GM12878 (cell line): Measurements from ENCODE around the gene PHLDB3. TPM values are rescaled to one million over a fixed set of nuclear protein-coding genes. Genes with fewer than 3 reads are reported as not detected.

Source experiments
- BRCA1 ChIP-seq: IDR thresholded peaks from 2 replicates; pipeline ENCODE4 v1.6.1; 2011; ENCODE audit warnings: low read depth, low read length, improper control_type of control experiment
- CBFB ChIP-seq: IDR thresholded peaks from 2 replicates; pipeline ENCODE4 v1.6.1; 2016; ENCODE audit warnings: antibody characterized with exemption, low read depth
- CBX3 ChIP-seq: fragments of 200-600 bp; sonication (generic); IDR thresholded peaks from 2 replicates; pipeline ENCODE4 v1.6.1; 2016; ENCODE audit warnings: low read depth, borderline replicate concordance
- CREB1 ChIP-seq: IDR thresholded peaks from 2 replicates; pipeline ENCODE4 v1.6.1; 2012; ENCODE audit warnings: low read depth, mild to moderate bottlenecking, inconsistent platforms
- EGR1 ChIP-seq, 2 experiments: IDR thresholded peaks; 1 replicate in 1 of 2; 2 replicates in 1 of 2; pipeline ENCODE4 v1.6.1; 2011 to 2012; ENCODE audit warnings: low read depth in 2 of 2, low read length in 2 of 2, borderline replicate concordance in 1 of 2, mild to moderate bottlenecking in 1 of 2, moderate library complexity in 1 of 2
- ESRRA ChIP-seq: IDR thresholded peaks from 2 replicates; pipeline ENCODE4 v1.6.1; 2012; ENCODE audit warnings: mild to moderate bottlenecking, low read length, improper control_type of control experiment
- ETV6 ChIP-seq, 2 experiments: fragments of 450-650 bp in 1 of 2; IDR thresholded peaks in 1 of 2; conservative IDR thresholded peaks in 1 of 2; 2 replicates each; pipeline ENCODE4 v1.6.1; 2014; ENCODE audit warnings: antibody characterized with exemption in 1 of 2, borderline replicate concordance in 1 of 2, low read depth in 1 of 2, mild to moderate bottlenecking in 1 of 2, moderate library complexity in 1 of 2
- EZH2 ChIP-seq: IDR thresholded peaks from 2 replicates; pipeline ENCODE4 v1.6.1; 2012; ENCODE audit warnings: low read depth, mild to moderate bottlenecking, control low read depth, inconsistent platforms, low read length, borderline replicate concordance; ENCODE audit not compliant: control insufficient read depth
- MEF2A ChIP-seq: IDR thresholded peaks from 2 replicates; pipeline ENCODE4 v1.6.1; 2011; ENCODE audit warnings: low read depth, mild to moderate bottlenecking, low read length, moderate library complexity; ENCODE audit not compliant: insufficient read depth
- MEF2B ChIP-seq: fragments of 450-650 bp; IDR thresholded peaks from 2 replicates; pipeline ENCODE4 v1.6.1; 2018; ENCODE audit warnings: mild to moderate bottlenecking, moderate library complexity; ENCODE audit not compliant: partially characterized antibody, poor library complexity, severe bottlenecking
- MTA3 ChIP-seq: IDR thresholded peaks from 2 replicates; pipeline ENCODE4 v1.6.1; 2012; ENCODE audit warnings: low read length, inconsistent platforms, borderline replicate concordance
- NR2C1 ChIP-seq: fragments of 450-650 bp; IDR thresholded peaks from 2 replicates; pipeline ENCODE4 v1.6.1; 2017; ENCODE audit warnings: antibody characterized with exemption, mild to moderate bottlenecking, moderate library complexity
- NRF1 ChIP-seq: conservative IDR thresholded peaks from 2 replicates; pipeline ENCODE4 v1.6.1; 2011; ENCODE audit warnings: mild to moderate bottlenecking, low read depth, low read length, improper control_type of control experiment
- PML ChIP-seq: IDR thresholded peaks from 2 replicates; pipeline ENCODE4 v1.6.1; 2012; ENCODE audit warnings: low read length, inconsistent platforms
- RAD21 ChIP-seq: IDR thresholded peaks from 2 replicates; pipeline ENCODE4 v1.6.1; 2011; ENCODE audit warnings: mild to moderate bottlenecking, low read depth, low read length, moderate library complexity; ENCODE audit not compliant: insufficient read depth
- RFX5 ChIP-seq: IDR thresholded peaks from 2 replicates; pipeline ENCODE4 v1.6.1; 2011; ENCODE audit warnings: low read depth, low read length, improper control_type of control experiment
- SIN3A ChIP-seq: IDR thresholded peaks from 2 replicates; pipeline ENCODE4 v1.6.1; 2012; ENCODE audit warnings: low read depth, low read length, improper control_type of control experiment
- SMAD5 ChIP-seq: IDR thresholded peaks from 2 replicates; pipeline ENCODE4 v1.6.1; 2016; ENCODE audit warnings: antibody characterized with exemption, low read depth
- SPI1 ChIP-seq: IDR thresholded peaks from 2 replicates; pipeline ENCODE4 v1.6.1; 2011; ENCODE audit warnings: low read depth, mild to moderate bottlenecking, low read length, moderate library complexity, borderline replicate concordance; ENCODE audit not compliant: insufficient read depth
- STAT1 ChIP-seq: fragments of 450-650 bp; conservative IDR thresholded peaks from 2 replicates; pipeline ENCODE4 v1.6.1; 2014; ENCODE audit warnings: antibody characterized with exemption, mild to moderate bottlenecking
- ZNF24 ChIP-seq: fragments of 450-650 bp; IDR thresholded peaks from 2 replicates; pipeline ENCODE4 v1.6.1; 2017; ENCODE audit warnings: antibody characterized with exemption, mild to moderate bottlenecking
- polyA plus RNA-seq, 11 experiments: library from polyadenylated mRNA; depleted of rRNA in 4 of 11; unstranded in 6 of 11; stranded (reverse) in 5 of 11; fragments of >200 nt; fragmentation: Nextera tagmentation in 4 of 11; fragmentation: Illumina TruSeq in 1 of 11; extraction: Ambion mirVana in 4 of 11; extraction: Trizol in 1 of 11; gene quantifications; 1 replicate in 1 of 11; 2 replicates in 10 of 11; pipeline versions ENCODE4 v1.2.1 to v1.2.3, GENCODE V29; 2011 to 2016; ENCODE audit warnings: inconsistent platforms in 2 of 11, missing spikeins in 2 of 11, low read depth in 1 of 11
- total RNA-seq, 4 experiments: library from RNA; depleted of rRNA in 3 of 4; stranded (reverse); fragments of >200 nt in 3 of 4; fragmentation: Illumina TruSeq in 1 of 4; extraction: Trizol in 1 of 4; gene quantifications; 2 replicates each; pipeline versions ENCODE4 v1.2.1 to v1.2.3, GENCODE V29; 2013 to 2021
- TF ChIP-seq, protein P1 (sequence below): fragments of 450-650 bp; IDR thresholded peaks from 2 replicates; pipeline ENCODE4 v1.6.1; 2016; ENCODE audit warnings: mild to moderate bottlenecking, moderate library complexity, borderline replicate concordance
- TF ChIP-seq, protein P2 (sequence below): fragments of 450-650 bp; IDR thresholded peaks from 2 replicates; pipeline ENCODE4 v1.6.1; 2017; ENCODE audit warnings: mild to moderate bottlenecking, low read depth, inconsistent platforms; ENCODE audit not compliant: poor library complexity, severe bottlenecking
- TF ChIP-seq, protein P3 (sequence below): IDR thresholded peaks from 2 replicates; pipeline ENCODE4 v1.6.1; 2012; ENCODE audit warnings: low read depth, low read length, improper control_type of control experiment

The PHLDB3 gene
- total and polyA plus RNA-seq, 10 of the 15 experiments (the other 5 are each of a cell fraction or from before 2014, with no cell fraction given): 0.13 to 13.0 (median 5.5) TPM

DNA sequence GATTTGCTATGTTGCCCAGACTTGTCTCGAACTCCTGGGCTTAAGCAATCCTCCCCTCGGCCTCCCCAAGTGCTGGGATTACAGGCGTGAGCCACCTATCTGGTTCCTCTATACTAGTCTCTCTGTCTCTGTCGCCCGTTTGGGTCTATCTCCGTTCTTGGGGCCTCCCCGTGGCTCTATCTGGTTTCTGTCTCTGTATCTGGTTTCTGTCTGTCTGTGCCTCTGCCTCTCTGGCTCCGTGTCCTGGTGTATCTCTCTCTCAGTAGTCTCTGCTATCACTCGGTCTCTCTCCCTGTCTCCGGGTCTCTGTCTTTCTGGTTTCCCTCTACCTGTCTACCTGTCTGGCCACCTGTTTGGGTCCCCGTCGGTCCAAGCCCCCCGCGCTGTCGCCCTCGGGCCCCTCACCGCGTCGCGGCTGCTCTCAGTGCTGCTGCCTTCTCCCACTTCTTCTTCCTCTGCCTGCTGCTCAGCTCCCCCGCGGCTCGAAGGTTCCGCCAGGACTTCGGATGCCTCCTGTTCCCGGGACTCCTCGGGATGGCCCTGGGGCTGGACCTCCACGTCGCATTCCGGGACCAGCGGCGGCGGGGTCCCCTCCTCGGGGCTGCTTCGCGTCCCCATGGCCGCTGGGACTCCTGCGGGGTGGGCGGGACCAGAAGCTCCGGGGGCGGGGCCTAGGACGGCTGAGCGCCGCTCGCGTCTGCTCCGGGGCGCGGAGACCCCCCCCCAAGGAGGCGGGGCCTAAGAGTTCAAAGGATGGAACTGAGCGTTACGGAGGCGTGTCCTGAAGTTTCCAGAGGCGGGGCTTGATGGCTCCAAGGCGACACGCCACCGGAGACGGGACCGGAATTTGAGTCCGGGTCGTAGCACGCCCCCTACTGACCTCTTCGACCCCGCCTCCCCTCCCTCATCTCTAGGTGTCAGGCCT, 783 bp downstream of the PHLDB3 start (continued):
- TF ChIP-seq RFX5 (no peak), EGR1 (IDR thresholded peaks at IDR 0.05; ENCODE audit: borderline replicate concordance in 1 of 2, low read depth in 2 of 2, low read length in 2 of 2) (peak in 1 of 2 experiments; percentile 47; a peak in 1 of 3 replicates), ESRRA (no peak), CREB1 (no peak), SIN3A (peak; percentile 59; the same call in 1 of the 2 replicates), MTA3 (no peak), NRF1 (no peak), SPI1 (peak; percentile 38; the same call in 1 of the 2 replicates), PML (no peak), ETV6 (conservative IDR thresholded peaks at IDR 0.05 in 1 of 2, IDR thresholded peaks at IDR 0.05 in 1 of 2; ENCODE audit: borderline replicate concordance in 1 of 2, low read depth in 1 of 2) (no peak), CBFB (no peak), RAD21 (no peak), EZH2 (no peak), SMAD5 (no peak), MEF2A (no peak), BRCA1 (no peak), CBX3 (no peak), NR2C1 (peak; percentile 68), STAT1 (no peak), MEF2B (no peak), ZNF24 (no peak)
- TF ChIP-seq, protein P1, sequence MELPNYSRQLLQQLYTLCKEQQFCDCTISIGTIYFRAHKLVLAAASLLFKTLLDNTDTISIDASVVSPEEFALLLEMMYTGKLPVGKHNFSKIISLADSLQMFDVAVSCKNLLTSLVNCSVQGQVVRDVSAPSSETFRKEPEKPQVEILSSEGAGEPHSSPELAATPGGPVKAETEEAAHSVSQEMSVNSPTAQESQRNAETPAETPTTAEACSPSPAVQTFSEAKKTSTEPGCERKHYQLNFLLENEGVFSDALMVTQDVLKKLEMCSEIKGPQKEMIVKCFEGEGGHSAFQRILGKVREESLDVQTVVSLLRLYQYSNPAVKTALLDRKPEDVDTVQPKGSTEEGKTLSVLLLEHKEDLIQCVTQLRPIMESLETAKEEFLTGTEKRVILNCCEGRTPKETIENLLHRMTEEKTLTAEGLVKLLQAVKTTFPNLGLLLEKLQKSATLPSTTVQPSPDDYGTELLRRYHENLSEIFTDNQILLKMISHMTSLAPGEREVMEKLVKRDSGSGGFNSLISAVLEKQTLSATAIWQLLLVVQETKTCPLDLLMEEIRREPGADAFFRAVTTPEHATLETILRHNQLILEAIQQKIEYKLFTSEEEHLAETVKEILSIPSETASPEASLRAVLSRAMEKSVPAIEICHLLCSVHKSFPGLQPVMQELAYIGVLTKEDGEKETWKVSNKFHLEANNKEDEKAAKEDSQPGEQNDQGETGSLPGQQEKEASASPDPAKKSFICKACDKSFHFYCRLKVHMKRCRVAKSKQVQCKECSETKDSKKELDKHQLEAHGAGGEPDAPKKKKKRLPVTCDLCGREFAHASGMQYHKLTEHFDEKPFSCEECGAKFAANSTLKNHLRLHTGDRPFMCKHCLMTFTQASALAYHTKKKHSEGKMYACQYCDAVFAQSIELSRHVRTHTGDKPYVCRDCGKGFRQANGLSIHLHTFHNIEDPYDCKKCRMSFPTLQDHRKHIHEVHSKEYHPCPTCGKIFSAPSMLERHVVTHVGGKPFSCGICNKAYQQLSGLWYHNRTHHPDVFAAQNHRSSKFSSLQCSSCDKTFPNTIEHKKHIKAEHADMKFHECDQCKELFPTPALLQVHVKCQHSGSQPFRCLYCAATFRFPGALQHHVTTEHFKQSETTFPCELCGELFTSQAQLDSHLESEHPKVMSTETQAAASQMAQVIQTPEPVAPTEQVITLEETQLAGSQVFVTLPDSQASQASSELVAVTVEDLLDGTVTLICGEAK: no peak; the same call in 1 of the 2 replicates
- TF ChIP-seq, protein P2, sequence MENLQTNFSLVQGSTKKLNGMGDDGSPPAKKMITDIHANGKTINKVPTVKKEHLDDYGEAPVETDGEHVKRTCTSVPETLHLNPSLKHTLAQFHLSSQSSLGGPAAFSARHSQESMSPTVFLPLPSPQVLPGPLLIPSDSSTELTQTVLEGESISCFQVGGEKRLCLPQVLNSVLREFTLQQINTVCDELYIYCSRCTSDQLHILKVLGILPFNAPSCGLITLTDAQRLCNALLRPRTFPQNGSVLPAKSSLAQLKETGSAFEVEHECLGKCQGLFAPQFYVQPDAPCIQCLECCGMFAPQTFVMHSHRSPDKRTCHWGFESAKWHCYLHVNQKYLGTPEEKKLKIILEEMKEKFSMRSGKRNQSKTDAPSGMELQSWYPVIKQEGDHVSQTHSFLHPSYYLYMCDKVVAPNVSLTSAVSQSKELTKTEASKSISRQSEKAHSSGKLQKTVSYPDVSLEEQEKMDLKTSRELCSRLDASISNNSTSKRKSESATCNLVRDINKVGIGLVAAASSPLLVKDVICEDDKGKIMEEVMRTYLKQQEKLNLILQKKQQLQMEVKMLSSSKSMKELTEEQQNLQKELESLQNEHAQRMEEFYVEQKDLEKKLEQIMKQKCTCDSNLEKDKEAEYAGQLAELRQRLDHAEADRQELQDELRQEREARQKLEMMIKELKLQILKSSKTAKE: no peak
- TF ChIP-seq, protein P3, sequence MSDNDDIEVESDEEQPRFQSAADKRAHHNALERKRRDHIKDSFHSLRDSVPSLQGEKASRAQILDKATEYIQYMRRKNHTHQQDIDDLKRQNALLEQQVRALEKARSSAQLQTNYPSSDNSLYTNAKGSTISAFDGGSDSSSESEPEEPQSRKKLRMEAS: 0 out of 2 replicates have a peak, but pooled peaks have one; percentile 44
